Stimulated activated CD4-positive, alpha-beta T cell treated with anti-CD3 and anti-CD28 coated beads, TNF-alpha, amount 100 ng/mL, for 1 hour (primary cell): ENCODE measurements around the gene NAPSA.

ENCODE experiments used
- DNase-seq, 3 donors: peaks; one replicate each; pipeline ENCODE4 v3.0.0-alpha.2; 2020; ENCODE audit warnings: low read depth in 3 of 3, low spot score in 1 of 3

NAPSA gene

DNA sequence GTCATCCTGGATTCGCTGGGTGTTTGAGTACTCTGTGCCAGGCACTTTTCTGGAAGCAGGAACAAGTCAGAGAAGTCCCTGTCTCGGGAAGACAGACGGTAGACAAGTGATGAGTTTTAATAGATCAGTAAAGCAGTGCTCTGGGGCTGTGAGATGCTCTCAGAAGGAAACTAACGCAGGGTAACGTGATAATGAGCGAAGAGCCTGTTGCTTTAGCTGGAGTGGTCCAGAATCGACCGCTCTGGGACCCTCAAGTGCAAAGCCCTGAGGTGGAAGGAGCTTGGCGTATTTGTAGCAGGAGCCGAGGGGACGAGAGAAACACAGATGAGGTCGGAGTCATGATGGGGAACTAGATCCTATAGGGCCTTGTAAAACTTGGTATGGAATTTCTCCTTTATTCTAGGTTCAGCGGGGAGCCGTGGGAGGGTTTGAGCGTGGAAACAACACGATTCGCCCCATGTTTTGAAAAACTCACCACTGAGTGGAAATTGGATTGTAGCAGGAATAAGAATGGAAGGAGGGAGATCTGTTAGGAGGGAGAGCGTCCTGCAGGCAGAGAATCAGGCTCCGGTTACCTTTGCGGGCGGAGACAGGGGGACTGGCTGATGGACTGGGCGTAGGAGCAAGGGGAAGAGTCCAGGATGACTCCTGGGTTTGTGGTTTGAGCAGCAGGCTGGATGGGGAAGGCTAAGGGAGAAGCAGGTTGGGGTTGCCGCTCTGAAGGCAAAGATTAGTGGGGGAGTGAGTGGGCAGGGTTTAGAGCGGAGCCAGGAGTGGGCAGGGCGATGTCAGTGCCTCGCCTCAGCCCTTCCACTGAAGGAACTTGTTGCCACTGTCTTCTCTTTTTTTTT lies 19.5 kb upstream of the NAPSA start:
- no peak for DNase-seq

DNA sequence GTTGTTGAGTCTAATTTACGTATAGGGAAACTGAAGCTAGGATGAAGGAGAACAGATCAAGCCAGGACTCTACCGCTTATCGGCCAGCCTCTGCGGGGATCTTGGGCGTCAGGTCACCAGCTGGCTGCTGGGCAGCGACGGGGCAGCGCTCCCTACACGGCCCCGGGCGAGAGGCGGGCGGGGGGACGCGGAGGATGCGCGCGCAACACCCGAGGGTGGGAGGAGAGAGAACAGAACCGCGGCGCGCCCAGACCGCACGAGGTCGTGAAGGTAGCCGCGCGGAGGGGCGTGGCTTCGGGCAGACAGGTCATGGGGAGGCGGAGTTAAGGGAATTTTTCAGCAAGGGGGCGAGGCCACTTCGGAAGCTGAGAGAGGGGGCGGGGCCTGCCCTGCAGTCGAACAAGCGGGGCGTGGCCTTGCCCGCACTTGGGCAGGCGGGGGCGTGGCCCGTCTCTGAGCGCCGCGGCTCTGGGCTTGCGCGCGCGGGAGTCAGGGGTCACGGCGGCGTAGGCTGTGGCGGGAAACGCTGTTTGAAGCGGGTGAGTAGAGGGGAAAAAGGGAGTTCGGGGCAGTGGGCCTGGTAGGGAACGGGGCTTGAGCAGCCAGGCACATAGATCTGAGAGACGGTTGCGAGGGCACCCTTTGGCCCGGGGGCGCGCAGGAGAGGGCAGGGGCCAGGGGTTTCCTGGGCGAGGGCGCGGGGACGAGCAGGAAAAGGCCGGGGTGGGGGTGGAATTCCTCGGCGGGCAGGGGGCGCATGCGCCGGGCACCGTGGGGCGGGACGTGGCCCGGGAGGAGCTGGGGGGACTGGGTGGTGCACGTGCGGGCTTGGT lies 18.6 kb upstream of the NAPSA start, which contains the start of gene POLD1:
POLD1 (plus strand) TSS at position 496 of the 833 bp plus-strand sequence. CDS start 14,505 bp downstream, outside the sequence.
- DNase-seq = peak; percentile 98 to 99 (median 98)

DNA sequence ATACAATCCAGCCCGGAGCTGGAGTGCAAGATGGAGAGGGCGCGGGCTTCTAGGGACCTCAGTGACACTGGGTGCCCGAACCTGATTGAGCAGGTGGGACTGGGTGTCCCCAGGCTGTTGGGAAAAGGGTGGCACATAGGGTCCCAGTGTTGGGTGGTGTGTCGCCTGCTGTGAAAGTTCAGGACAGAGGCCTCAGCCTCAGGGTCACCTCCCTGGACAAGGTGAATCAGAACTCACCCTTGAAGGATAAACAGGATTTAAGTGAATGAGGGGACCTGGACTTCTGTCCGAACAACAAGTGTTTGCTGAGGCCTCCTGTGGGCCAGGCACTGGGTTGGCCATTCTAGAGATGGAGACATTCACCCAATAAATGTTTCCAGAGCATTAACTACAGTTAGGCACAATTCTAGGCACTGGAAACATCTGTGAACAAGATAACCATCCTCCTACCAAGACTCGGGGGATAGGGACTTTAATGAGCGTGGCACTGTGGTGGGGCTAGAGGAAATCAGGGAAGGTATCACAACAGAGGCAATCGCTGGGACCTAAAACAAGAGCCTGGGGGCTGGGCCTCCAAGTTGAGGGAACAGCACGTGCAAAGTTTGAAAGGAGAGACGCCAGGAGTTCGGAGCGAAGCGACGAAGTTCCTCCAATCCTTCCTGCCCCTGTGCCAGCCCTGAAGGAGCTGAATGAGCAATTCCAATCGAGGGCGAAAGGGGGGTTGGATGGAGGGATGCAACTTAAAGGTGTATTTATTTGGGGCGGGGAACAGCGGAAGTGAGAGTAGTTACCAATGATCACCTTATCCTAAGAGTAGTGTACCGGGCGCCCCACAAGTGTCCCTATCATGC lies 17.8 kb upstream of the NAPSA start:
- DNase-seq = no peak

- DNase-seq = no peak
Measured at GRCh38 chr19:50381881-50382729, 16.7 kb upstream of the NAPSA start.

- DNase-seq = no peak
Measured at GRCh38 chr19:50380751-50381151, 15.3 kb upstream of the NAPSA start.

- DNase-seq = no peak
Measured at GRCh38 chr19:50380137-50380536, 14.7 kb upstream of the NAPSA start.

- no peak for DNase-seq
Measured at GRCh38 chr19:50379602-50380001, 14.2 kb upstream of the NAPSA start.

GRCh38 chr19:50378863-50379236 lies 13.4 kb upstream of the NAPSA start:
- no peak for DNase-seq

DNA sequence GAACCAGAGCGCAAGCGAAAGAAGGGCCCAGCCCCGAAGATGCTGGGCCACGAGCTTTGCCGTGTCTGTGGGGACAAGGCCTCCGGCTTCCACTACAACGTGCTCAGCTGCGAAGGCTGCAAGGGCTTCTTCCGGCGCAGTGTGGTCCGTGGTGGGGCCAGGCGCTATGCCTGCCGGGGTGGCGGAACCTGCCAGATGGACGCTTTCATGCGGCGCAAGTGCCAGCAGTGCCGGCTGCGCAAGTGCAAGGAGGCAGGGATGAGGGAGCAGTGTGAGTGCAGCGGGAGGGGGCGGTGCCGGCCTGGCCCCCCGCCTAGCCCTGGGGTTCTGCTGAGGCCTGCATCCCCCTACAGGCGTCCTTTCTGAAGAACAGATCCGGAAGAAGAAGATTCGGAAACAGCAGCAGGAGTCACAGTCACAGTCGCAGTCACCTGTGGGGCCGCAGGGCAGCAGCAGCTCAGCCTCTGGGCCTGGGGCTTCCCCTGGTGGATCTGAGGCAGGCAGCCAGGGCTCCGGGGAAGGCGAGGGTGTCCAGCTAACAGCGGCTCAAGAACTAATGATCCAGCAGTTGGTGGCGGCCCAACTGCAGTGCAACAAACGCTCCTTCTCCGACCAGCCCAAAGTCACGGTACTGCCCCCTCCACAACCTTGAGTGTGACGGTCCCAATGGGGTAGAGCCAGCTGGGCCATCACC lies 12.9 kb upstream of the NAPSA start:
- no peak for DNase-seq

DNA sequence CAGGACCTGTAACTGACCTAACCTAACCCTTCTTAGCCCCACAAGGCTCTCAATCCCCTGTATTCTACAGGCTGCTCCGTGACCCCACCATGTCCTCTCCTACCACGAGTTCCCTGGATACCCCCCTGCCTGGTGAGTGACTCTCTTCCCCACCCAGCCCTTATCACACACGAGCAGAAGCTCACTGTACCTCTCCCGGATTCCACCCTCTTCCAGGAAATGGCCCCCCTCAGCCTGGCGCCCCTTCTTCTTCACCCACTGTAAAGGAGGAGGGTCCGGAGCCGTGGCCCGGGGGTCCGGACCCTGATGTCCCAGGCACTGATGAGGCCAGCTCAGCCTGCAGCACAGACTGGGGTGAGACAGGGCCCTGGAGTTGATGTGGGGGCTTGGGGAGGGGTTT lies 12.1 kb upstream of the NAPSA start:
- DNase-seq = no peak

- DNase-seq = peak in 1 of 3 donors; percentile 46
Measured at GRCh38 chr19:50377051-50377461, 11.6 kb upstream of the NAPSA start.

DNA sequence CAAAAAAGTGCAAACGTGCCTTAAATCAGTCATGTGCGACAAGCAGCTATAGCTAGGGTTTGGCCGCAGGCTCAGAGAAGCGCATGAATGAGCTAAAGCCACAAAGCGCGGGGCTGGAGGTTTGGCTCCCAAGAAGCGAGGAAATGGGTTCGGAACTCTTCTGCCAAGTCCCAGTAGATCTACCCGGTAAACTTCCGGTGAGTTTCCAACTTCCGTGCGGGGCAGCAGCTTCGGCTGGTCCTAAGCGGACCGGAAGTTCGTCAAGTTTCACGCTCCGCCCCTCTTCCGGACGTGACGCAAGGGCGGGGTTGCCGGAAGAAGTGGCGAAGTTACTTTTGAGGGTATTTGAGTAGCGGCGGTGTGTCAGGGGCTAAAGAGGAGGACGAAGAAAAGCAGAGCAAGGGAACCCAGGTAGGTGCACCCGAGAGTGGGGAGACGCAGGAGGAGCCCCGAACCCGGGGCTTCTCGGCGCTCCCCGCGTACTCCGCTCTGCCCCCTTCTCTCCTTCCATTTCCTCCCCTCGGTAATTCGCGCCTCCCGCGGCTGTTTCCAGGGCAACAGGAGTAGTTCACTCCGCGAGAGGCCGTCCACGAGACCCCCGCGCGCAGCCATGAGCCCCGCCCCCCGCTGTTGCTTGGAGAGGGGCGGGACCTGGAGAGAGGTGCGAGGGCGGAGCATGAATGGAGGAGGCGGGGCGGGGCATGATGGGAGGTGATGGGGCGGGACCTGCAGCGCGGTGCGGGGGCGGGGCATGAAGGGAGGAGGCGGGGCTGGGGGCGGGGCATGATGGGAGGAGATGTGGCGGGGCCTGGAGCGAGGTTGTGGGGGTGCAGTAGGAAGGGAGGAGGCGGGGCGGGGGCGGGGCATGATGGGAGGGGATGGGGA lies 11.0 kb upstream of the NAPSA start, which contains the start of gene NR1H2:
NR1H2 (plus strand) TSS at position 292 of the 885 bp plus-strand sequence. CDS start 1,149 bp downstream, outside the sequence.
- peak; percentile 87 to 90 (median 89) for DNase-seq

DNA sequence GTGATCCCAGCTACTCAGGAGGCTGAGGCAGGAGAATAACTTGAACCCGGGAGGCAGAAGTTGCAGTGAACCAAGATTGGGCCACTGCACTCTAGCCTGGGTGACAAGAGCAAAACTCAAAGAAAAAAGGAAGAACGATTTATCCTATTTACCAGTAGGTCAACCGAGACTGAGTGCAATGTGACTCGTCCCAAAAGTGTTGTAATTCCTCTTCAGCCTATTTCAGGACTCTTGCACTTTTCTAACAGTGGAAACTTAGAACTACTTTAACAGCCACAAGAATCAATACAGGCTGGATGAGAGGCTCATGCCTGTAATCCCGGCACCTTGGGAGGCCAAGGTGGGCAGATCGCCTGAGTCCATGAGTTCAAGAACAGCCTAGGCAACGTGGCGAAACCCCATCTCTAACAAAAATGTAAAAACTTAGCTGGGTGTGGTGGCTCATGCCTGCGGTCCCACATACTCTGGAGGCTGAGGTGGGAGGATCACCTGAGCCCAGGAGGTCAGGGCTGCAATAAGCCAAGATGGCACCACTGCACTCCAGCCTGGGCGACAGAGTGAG lies 6.6 kb upstream of the NAPSA start:
- no peak for DNase-seq

GRCh38 chr19:50368649-50369570 lies 3.5 kb upstream of the NAPSA start:
- DNase-seq = peak in 2 of 3 donors; percentile 61 to 73

DNA sequence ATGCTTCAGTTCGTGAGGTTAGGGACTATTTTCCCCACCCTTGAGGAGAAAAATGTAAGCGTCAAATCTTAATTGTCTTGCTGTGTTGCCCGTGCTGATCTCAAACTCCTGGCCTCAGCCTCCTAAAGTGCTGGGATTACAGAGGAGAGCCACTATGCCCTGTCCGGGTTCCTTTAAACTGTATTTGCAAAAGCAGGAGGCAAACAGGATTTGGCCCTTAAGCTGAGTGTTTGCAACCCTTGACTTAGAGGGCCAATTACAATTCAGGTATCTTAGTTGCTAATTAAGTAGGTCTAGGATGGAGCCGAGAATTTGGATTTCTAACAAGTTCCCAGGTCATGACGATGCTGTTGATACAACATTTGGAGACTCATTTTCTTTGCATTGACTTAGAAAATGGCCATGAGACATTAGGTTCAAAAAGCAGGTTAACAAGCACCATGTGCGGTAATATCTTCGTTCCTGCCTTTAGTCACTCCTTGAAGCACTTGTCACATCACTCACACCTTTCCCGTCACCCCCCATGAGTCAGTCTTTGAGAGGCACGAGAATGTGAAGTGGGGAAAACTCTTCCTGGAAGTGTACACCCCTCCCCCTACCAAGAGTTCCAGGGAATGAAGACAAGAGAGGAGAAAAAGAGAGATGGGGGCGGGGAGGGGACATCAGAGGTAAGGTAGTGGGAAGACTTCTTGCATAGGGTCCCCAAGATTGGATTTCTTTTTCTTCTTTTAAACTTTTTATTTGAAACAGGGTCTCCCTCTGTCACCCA lies 2.6 kb downstream of the NAPSA start:
- DNase-seq = no peak

DNA sequence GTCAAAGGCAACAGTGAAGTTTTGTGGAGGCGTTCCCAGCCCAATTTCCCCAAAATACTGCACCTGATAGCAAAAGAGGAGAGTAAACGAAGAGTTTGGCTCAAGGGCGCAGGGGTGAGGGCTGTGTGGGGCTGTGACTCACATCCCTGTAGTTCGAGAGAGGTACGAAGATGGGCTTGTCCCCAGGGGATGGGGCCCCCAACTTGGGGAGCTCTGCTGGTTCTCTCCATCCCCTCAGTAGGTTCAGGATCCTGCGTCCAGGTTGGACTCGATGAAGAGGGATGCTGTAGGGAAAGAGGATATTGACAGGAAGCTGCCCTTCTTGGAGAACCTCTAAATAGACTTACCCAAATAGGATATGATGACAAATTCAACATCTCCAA lies 3.4 kb downstream of the NAPSA start:
- DNase-seq = no peak
